HG03139 (cell line): Measurements from ENCODE around the gene GNAQ.
"Not testable (repeated sequence)": the region's sequence is repeated elsewhere in the genome, so short reads cannot be mapped to it uniquely, and the experiment has no call there.

ENCODE experiments used
- ATAC-seq: cut with Tn5 transposase; IDR thresholded peaks from one replicate; pipeline ENCODE4 v1.9.1; 2021; ENCODE audit not compliant: unreplicated experiment

The GNAQ gene

GRCh38 chr9:77798140-77798539 lies 233.5 kb downstream of the GNAQ start:
- ATAC-seq = no peak

- ATAC-seq = no peak
These were observed 236.6 kb downstream of the GNAQ start for GRCh38 chr9:77794985-77795384.

GRCh38 chr9:77793849-77794248 lies 237.8 kb downstream of the GNAQ start:
- no peak for ATAC-seq

- no peak for ATAC-seq
These were observed 241.7 kb downstream of the GNAQ start for GRCh38 chr9:77789891-77790290.

GRCh38 chr9:77785341-77785740 lies 246.3 kb downstream of the GNAQ start:
- ATAC-seq = no peak

- ATAC-seq = no peak
These were observed 248.1 kb downstream of the GNAQ start for GRCh38 chr9:77783518-77783917.

GRCh38 chr9:77779010-77779409 lies 252.6 kb downstream of the GNAQ start:
- no peak for ATAC-seq

GRCh38 chr9:77773381-77773780 lies 258.2 kb downstream of the GNAQ start:
- no peak for ATAC-seq

GRCh38 chr9:77772646-77773045 lies 259.0 kb downstream of the GNAQ start:
- ATAC-seq = no peak

- no peak for ATAC-seq
These were observed 260.4 kb downstream of the GNAQ start for GRCh38 chr9:77771171-77771570.

GRCh38 chr9:77770340-77770739 lies 261.3 kb downstream of the GNAQ start:
- no peak for ATAC-seq

GRCh38 chr9:77769246-77769645 lies 262.4 kb downstream of the GNAQ start:
- ATAC-seq = no peak

GRCh38 chr9:77766587-77766986 lies 265.0 kb downstream of the GNAQ start:
- ATAC-seq = no peak

GRCh38 chr9:77765781-77766259 lies 265.8 kb downstream of the GNAQ start:
- no peak for ATAC-seq

- no peak for ATAC-seq
These were observed 266.5 kb downstream of the GNAQ start for GRCh38 chr9:77764894-77765780.

- ATAC-seq = no peak
These were observed 268.0 kb downstream of the GNAQ start for GRCh38 chr9:77763566-77763965.

- not testable (repeated sequence) for ATAC-seq
These were observed 270.7 kb downstream of the GNAQ start for GRCh38 chr9:77760919-77761318.

- ATAC-seq = no peak
These were observed 272.2 kb downstream of the GNAQ start for GRCh38 chr9:77759391-77759790.

- no peak for ATAC-seq
These were observed 275.2 kb downstream of the GNAQ start for GRCh38 chr9:77756449-77756848.

GRCh38 chr9:77753180-77753579 lies 278.4 kb downstream of the GNAQ start:
- no peak for ATAC-seq

GRCh38 chr9:77752554-77752953 lies 279.1 kb downstream of the GNAQ start:
- ATAC-seq = no peak

GRCh38 chr9:77751341-77752091 lies 280.1 kb downstream of the GNAQ start:
- ATAC-seq = no peak
